NT2/D1 (cell line): ENCODE measurements around the gene ROR1.
"Not testable (repeated sequence)": the region's sequence is repeated elsewhere in the genome, so short reads cannot be mapped to it uniquely, and the experiment has no call there.

Experiments used
- YY1 ChIP-seq: IDR thresholded peaks from 2 replicates; pipeline ENCODE4 v1.6.1; 2011; ENCODE audit not compliant: insufficient read length, insufficient read depth
- ZNF274 ChIP-seq: IDR thresholded peaks from 2 replicates; pipeline ENCODE4 v1.6.1; 2011; ENCODE audit warnings: mild to moderate bottlenecking, low read depth, low read length

DNA sequence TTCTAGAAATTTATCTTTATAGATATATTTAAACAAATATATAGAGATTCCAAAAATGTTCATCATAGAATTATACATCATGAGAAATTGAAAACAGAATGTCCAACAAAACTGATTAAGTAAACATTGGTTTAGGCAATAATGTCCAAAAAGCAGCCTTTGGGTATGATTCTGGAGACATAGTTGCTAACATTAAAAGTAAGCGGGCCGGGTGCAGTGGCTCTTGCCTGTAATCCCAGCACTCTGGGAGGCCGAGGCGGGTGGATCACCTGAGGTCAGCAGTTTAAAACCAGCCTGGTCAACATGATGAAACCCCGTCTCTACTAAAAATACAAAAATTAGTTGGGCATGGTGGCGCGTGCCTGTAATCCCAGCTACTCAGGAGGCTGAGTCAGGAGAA is 450.4 kb downstream of the ROR1 start:
- TF ChIP-seq YY1, ZNF274: not testable (repeated sequence)
